ENCODE measurements around the gene DIS3L2.

DIS3L2 gene

DNA sequence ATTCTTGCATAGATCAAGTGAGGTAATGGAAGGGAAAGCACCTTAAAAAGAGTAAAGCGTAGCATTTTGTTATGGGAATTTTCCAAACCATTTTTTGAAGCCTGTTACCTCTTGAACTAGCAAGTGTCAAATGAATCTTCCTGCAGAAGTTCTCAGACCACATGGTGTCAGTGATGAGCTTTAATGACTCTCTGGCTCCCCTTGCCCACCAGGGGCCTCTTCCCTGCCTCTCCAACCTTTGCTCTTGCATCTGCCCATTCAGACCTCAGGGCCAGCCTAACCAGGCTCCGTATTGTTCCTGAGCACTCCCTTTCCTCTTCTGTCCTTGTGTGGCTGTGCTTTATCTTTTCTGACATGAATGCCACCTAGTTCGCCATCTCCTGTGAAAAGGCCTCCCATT, 155.9 kb downstream of the DIS3L2 start:
- H3K79me2 ChIP-seq (ENCODE audit: insufficient read depth, low read length), result no peaks in the 10 kb centered on the region
- H3K9ac ChIP-seq (ENCODE audit: low read depth, low read length, poor library complexity, severe bottlenecking), result no peak overlapping the region
- H3K4me2 ChIP-seq (ENCODE audit: low read depth, low read length, poor library complexity, severe bottlenecking), result no peak overlapping the region
- H3K9me3 ChIP-seq (ENCODE audit: insufficient read depth, low read depth, low read length), result peaks cover 11% of the 10 kb centered on the region; the same call in 1 of the 2 replicates
- peaks cover 9% of the 10 kb centered on the region for H3K4me1 ChIP-seq (ENCODE audit: insufficient read depth, low read length, poor library complexity, severe bottlenecking)
- H3K9me2 ChIP-seq (replicated peaks; ENCODE audit: low read depth, low read length), result no peaks in the 10 kb centered on the region
- no peaks in the 10 kb centered on the region for H3K36me3 ChIP-seq (ENCODE audit: insufficient read depth, low read length)
- H2AFZ ChIP-seq (ENCODE audit: low read length), result no peak overlapping the region
- TF ChIP-seq EZH2phosphoT487 (IDR thresholded peaks at IDR 0.05; ENCODE audit: borderline replicate concordance) (no peak), CTCF (conservative IDR thresholded peaks at IDR 0.05; ENCODE audit: low read length) (peak; percentile 69)
- H3K27me3 ChIP-seq (ENCODE audit: insufficient read depth, low read length, poor library complexity, severe bottlenecking), result no peaks in the 10 kb centered on the region
- H3F3A ChIP-seq (ENCODE audit: low read depth), result no peaks in the 10 kb centered on the region
- no peak overlapping the region for H3K4me3 ChIP-seq (ENCODE audit: low read length, poor library complexity, severe bottlenecking)
- no peaks in the 10 kb centered on the region for H4K20me1 ChIP-seq (ENCODE audit: insufficient read depth, low read length, poor library complexity, severe bottlenecking)

- no peaks in the 10 kb centered on the region for H3K9me2 ChIP-seq (replicated peaks; ENCODE audit: low read depth, low read length)
- no peak overlapping the region for H3K4me3 ChIP-seq (ENCODE audit: low read length, poor library complexity, severe bottlenecking)
- TF ChIP-seq CTCF (conservative IDR thresholded peaks at IDR 0.05; ENCODE audit: low read length) (no peak), EZH2phosphoT487 (IDR thresholded peaks at IDR 0.05; ENCODE audit: borderline replicate concordance) (no peak)
- H3K36me3 ChIP-seq (ENCODE audit: insufficient read depth, low read length), result no peaks in the 10 kb centered on the region
- H3K9me3 ChIP-seq (ENCODE audit: insufficient read depth, low read depth, low read length), result no peaks in the 10 kb centered on the region
- H3K4me1 ChIP-seq (ENCODE audit: insufficient read depth, low read length, poor library complexity, severe bottlenecking), result peaks cover 6% of the 10 kb centered on the region
- no peaks in the 10 kb centered on the region for H3K79me2 ChIP-seq (ENCODE audit: insufficient read depth, low read length)
- no peak overlapping the region for H3K9ac ChIP-seq (ENCODE audit: low read depth, low read length, poor library complexity, severe bottlenecking)
- H3F3A ChIP-seq (ENCODE audit: low read depth), result no peaks in the 10 kb centered on the region
- H4K20me1 ChIP-seq (ENCODE audit: insufficient read depth, low read length, poor library complexity, severe bottlenecking), result no peaks in the 10 kb centered on the region
- H2AFZ ChIP-seq (ENCODE audit: low read length), result no peak overlapping the region
- no peak overlapping the region for H3K4me2 ChIP-seq (ENCODE audit: low read depth, low read length, poor library complexity, severe bottlenecking)
- H3K27me3 ChIP-seq (ENCODE audit: insufficient read depth, low read length, poor library complexity, severe bottlenecking), result no peaks in the 10 kb centered on the region
Observed at GRCh38 chr2:232120911-232121310, 159.4 kb downstream of the DIS3L2 start.

GRCh38 chr2:232124309-232124708, 162.8 kb downstream of the DIS3L2 start:
- Histone ChIP-seq H3K9me2 (replicated peaks; ENCODE audit: low read depth, low read length) (no peaks in the 10 kb centered on the region), H3K79me2 (ENCODE audit: insufficient read depth, low read length) (no peaks in the 10 kb centered on the region), H3K4me2 (ENCODE audit: low read depth, low read length, poor library complexity, severe bottlenecking) (no peak overlapping the region), H3F3A (ENCODE audit: low read depth) (no peaks in the 10 kb centered on the region), H3K9ac (ENCODE audit: low read depth, low read length, poor library complexity, severe bottlenecking) (no peak overlapping the region), H3K27me3 (ENCODE audit: insufficient read depth, low read length, poor library complexity, severe bottlenecking) (no peaks in the 10 kb centered on the region), H2AFZ (ENCODE audit: low read length) (no peak overlapping the region), H3K4me3 (ENCODE audit: low read length, poor library complexity, severe bottlenecking) (no peak overlapping the region), H3K9me3 (ENCODE audit: insufficient read depth, low read depth, low read length) (no peaks in the 10 kb centered on the region), H3K4me1 (ENCODE audit: insufficient read depth, low read length, poor library complexity, severe bottlenecking) (peaks cover 16% of the 10 kb centered on the region), H3K36me3 (ENCODE audit: insufficient read depth, low read length) (no peaks in the 10 kb centered on the region), H4K20me1 (ENCODE audit: insufficient read depth, low read length, poor library complexity, severe bottlenecking) (no peaks in the 10 kb centered on the region)
- TF ChIP-seq EZH2phosphoT487 (IDR thresholded peaks at IDR 0.05; ENCODE audit: borderline replicate concordance) (no peak), CTCF (conservative IDR thresholded peaks at IDR 0.05; ENCODE audit: low read length) (no peak)
